ENCODE data around the gene SETD3. TPM values are rescaled to one million over a fixed set of nuclear protein-coding genes. Genes with fewer than 3 reads are reported as not detected.

The SETD3 gene
- total and polyA plus RNA-seq, 8 donors = 14.0 to 32.7 (median 28.1) TPM

DNA sequence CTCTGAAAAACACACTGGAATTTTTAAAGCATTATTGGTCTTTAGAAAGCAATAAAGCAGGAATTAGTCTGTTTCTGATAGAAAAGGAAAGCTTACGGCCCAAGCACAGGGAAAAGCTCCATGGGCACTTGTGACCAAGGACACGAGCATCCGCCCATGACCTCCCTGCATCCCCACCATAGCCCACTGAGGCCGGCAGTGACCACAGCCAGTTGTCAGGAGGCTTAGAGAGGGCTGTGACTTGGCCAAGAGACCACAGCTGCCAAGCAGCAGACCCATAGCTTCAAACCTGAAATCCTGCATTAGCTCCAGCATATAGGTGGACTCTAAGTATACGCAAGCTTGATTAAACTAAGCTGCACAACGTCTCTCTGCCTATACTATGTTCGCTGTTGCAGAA, 8.9 kb downstream of the SETD3 start:
- no peak for ATAC-seq
- H3K27me3 ChIP-seq = no peaks in the 10 kb centered on the region
- no peak overlapping the region for H3K27ac ChIP-seq
- FAIRE-seq = no peak
- H3K4me3 ChIP-seq = no peak overlapping the region
- WGBS, 2 donors = 87 to 90% methylated on average over 7 of the region's 7 CpGs
- H3K4me1 ChIP-seq = peaks cover 0 to 12% (median 11%) of the 10 kb centered on the region in 3 donors
- no peaks in the 10 kb centered on the region for H3K9me3 ChIP-seq
- DNase-seq = no peak
- intact Hi-C loops (cut with DNase I) = no loop called here
- TF ChIP-seq, protein P1, sequence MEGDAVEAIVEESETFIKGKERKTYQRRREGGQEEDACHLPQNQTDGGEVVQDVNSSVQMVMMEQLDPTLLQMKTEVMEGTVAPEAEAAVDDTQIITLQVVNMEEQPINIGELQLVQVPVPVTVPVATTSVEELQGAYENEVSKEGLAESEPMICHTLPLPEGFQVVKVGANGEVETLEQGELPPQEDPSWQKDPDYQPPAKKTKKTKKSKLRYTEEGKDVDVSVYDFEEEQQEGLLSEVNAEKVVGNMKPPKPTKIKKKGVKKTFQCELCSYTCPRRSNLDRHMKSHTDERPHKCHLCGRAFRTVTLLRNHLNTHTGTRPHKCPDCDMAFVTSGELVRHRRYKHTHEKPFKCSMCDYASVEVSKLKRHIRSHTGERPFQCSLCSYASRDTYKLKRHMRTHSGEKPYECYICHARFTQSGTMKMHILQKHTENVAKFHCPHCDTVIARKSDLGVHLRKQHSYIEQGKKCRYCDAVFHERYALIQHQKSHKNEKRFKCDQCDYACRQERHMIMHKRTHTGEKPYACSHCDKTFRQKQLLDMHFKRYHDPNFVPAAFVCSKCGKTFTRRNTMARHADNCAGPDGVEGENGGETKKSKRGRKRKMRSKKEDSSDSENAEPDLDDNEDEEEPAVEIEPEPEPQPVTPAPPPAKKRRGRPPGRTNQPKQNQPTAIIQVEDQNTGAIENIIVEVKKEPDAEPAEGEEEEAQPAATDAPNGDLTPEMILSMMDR (IDR thresholded peaks at IDR 0.05) = no peak
- no peaks in the 10 kb centered on the region for H3K36me3 ChIP-seq

DNA sequence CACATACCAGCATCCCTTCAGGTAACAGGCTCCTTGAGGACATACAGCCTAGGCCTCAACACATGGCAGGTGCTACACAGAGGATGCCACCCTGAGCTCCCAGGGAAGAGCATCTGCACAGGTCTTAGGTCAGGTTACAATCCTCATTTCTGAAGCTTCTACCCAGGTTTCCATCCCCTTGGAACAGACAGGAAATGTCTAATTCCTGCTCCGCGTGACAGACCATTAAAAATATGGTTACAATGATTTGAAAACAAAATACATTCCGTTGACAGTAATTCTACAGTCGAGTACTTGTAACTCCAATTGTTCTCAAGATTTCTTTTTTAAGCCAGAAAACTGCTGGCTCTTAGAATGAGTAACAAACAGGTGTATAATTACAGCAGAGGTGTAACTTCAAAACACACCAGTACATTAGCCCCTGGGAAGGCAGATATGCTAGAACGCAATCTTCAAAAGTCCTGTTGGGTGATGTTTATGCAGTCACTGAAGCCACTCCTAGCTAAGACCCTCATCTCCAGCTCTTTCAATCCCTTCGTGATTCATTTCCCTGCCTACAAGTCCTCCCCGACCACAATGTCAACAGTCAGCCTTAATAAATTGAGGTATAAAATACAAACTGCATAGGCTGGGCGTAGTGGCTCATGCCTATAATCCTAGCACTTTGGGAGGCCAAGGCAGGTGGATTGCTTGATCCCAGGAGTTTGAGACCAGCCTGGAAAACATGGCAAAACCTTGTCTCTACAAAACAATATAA, 11.6 kb downstream of the SETD3 start:
- FAIRE-seq = no peak
- TF ChIP-seq, protein P1 (IDR thresholded peaks at IDR 0.05) = no peak
- Histone ChIP-seq H3K36me3 (peaks cover 0 to 9% (median 0%) of the 10 kb centered on the region in 3 donors), H3K4me3 (no peak overlapping the region), H3K27ac (no peak overlapping the region), H3K9me3 (no peaks in the 10 kb centered on the region), H3K4me1 (no peaks in the 10 kb centered on the region), H3K27me3 (no peaks in the 10 kb centered on the region)
- intact Hi-C loops (cut with DNase I) = no loop called here
- DNase-seq = no peak
- WGBS, 2 donors = 80 to 84% methylated on average over 8 of the region's 8 CpGs
- no peak for ATAC-seq

DNA sequence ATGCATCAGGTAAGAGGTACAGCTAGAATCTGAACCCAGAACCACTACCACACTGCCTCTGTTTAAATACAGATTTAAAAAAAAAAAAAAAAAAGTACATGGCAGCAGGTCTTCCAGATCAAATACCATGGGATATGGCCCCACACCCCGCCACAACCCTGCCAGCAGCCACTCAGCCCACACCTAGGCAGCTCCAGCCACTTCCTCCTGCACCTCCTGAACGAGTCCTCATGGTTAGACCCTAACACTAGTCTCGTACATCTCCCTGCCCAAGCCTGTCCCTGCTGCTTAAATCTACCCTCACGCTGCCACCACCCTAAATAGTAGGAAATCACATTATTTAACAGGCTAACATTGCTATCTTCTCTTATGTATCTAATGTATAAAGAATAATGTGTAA, 12.6 kb downstream of the SETD3 start:
- Histone ChIP-seq H3K36me3 (peaks cover 0 to 9% (median 0%) of the 10 kb centered on the region in 3 donors), H3K27ac (no peak overlapping the region), H3K4me1 (no peaks in the 10 kb centered on the region), H3K9me3 (no peaks in the 10 kb centered on the region), H3K4me3 (no peak overlapping the region), H3K27me3 (no peaks in the 10 kb centered on the region)
- ATAC-seq (peak in 1 of 4 donors; percentile 25), FAIRE-seq (no peak), DNase-seq (no peak)
- TF ChIP-seq, protein P1 (IDR thresholded peaks at IDR 0.05) = no peak
- intact Hi-C loops (cut with DNase I) = no loop called here
- WGBS, 2 donors = 86% methylated on average over 4 of the region's 4 CpGs

DNA sequence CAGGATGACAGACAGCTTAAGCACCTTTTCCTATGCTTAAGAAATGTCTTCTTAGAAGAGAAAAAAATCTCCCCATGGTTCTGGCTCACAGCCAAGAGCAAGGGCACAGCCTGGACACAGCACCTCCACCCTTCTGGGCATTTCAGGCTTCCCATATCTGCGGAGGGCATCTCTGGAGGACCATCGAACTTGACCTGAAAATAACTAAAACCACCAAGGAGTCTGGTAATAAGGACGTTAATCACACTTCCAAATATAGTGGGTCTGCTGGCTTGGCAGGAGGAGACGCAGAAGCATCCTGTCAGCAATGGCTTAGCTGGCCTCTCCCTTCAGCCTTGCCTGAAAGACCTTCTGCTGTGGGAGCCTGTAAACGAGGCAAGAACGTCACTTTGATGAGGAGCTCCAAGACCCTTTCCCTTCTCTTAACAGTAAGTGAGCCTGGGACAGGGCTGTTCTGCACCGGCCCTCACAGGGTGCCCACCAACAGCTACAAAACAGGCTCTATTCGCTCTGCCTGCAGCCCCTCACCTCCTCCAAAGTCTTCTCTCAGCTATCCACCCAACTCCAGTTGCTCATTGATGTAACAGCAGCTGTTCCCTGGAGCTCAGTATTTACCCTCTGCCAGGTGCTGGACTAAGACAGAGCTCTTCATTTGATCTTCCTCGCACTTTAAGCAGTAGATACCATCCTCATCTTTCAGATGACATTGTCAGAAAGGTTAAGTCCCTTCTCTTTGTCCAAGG, 13.2 kb downstream of the SETD3 start:
- H3K4me1 ChIP-seq = no peaks in the 10 kb centered on the region
- H3K9me3 ChIP-seq = no peaks in the 10 kb centered on the region
- intact Hi-C loops (cut with DNase I) = no loop called here
- FAIRE-seq = no peak
- H3K36me3 ChIP-seq = peaks cover 0 to 13% (median 2%) of the 10 kb centered on the region in 3 donors
- peak in 1 of 4 donors; percentile 24 for ATAC-seq
- H3K27me3 ChIP-seq = no peaks in the 10 kb centered on the region
- WGBS, 2 donors = 70 to 79% methylated on average over 9 of the region's 9 CpGs
- no peak overlapping the region for H3K27ac ChIP-seq
- TF ChIP-seq, protein P1 (IDR thresholded peaks at IDR 0.05) = no peak
- DNase-seq = no peak
- no peak overlapping the region for H3K4me3 ChIP-seq
